Gastrocnemius medialis (tissue), 4 donors: ENCODE measurements around the gene CLDN4. TPM values are rescaled to one million over a fixed set of nuclear protein-coding genes. Genes with fewer than 3 reads are reported as not detected.

Source experiments
- ATAC-seq, 2 donors: fragments of 150-250 bp; one replicate each; pipeline ENCODE4 v1.9.1; 2016
- DNase-seq, 2 donors: peaks; one replicate each; pipeline ENCODE4 v3.0.0-alpha.2; 2019
- H3K27ac ChIP-seq, 4 donors: fragments of 200-600 bp; sonication (generic); 1 replicate in 1 of 4; 2 replicates in 3 of 4; pipeline ENCODE4 v1.5.1; 2016 to 2018; ENCODE audit warnings: mild to moderate bottlenecking in 2 of 4, moderate library complexity in 1 of 4
- H3K27me3 ChIP-seq, 3 donors: fragments of 200-600 bp; sonication (generic) in 2 of 3; 1 replicate in 1 of 3; 2 replicates in 2 of 3; pipeline versions ENCODE4 v1.5.1 to v1.6.0; 2016 to 2019; ENCODE audit warnings: mild to moderate bottlenecking in 1 of 3, moderate library complexity in 1 of 3
- H3K36me3 ChIP-seq, 2 donors: fragments of 200-600 bp; sonication (generic) in 1 of 2; one replicate each; pipeline ENCODE4 v1.5.1; 2017 to 2018
- H3K4me1 ChIP-seq, 2 donors: fragments of 200-600 bp; sonication (generic) in 1 of 2; one replicate each; pipeline ENCODE4 v1.5.1; 2016 to 2017; ENCODE audit warnings: mild to moderate bottlenecking in 2 of 2
- H3K4me3 ChIP-seq, 4 donors: fragments of 200-600 bp; sonication (generic) in 3 of 4; 1 replicate in 1 of 4; 2 replicates in 3 of 4; pipeline ENCODE4 v1.5.1; 2016 to 2019; ENCODE audit warnings: mild to moderate bottlenecking in 2 of 4
- H3K9me3 ChIP-seq, 3 donors: fragments of 200-600 bp; sonication (generic) in 2 of 3; 1 replicate in 1 of 3; 2 replicates in 2 of 3; pipeline ENCODE4 v1.5.1; 2016 to 2019
- CTCF ChIP-seq, 5 experiments: fragments of 450-650 bp in 3 of 5; fragments of 200-600 bp in 2 of 5; sonication (generic) in 2 of 5; IDR thresholded peaks in 4 of 5; conservative IDR thresholded peaks in 1 of 5; 1 replicate in 4 of 5; 2 replicates in 1 of 5; pipeline ENCODE4 v1.5.1; 2016 to 2019; ENCODE audit warnings: antibody characterized with exemption in 5 of 5, mild to moderate bottlenecking in 3 of 5, moderate library complexity in 3 of 5
- POLR2A ChIP-seq, 2 donors: fragments of 450-650 bp; IDR thresholded peaks; one replicate each; pipeline ENCODE4 v1.6.1; 2017; ENCODE audit warnings: antibody characterized with exemption in 2 of 2, mild to moderate bottlenecking in 2 of 2, moderate library complexity in 2 of 2
- in situ Hi-C, 4 donors: fragments of 200-750 bp; cut with MboI; loops; one replicate each; pipeline versions ENCODE4 v1.15.0 to v1.8.0; 2017; ENCODE audit warnings: low sequenced_read_pairs in 4 of 4
- intact Hi-C: fragments of 100-400 bp; cut with DNase I; formaldehyde crosslinking; loops from one replicate; pipeline ENCODE4 v1.15.1; 2023; ENCODE audit warnings: low total_unique reads
- total RNA-seq, 4 donors: library from RNA; depleted of rRNA; stranded (reverse); fragments of >200 nt; gene quantifications; one replicate each; pipeline versions ENCODE4 v1.1.0 to v1.2.3, GENCODE V29; 2016

The CLDN4 gene
- total RNA-seq, 4 donors from 2014 or later = 0.16 to 3.7 (median 0.42) TPM

- no peak overlapping the region for H3K27ac ChIP-seq
- H3K4me1 ChIP-seq = peaks cover 6 to 10% of the 10 kb centered on the region in 2 donors
- ATAC-seq (no peak), DNase-seq (no peak)
- H3K9me3 ChIP-seq = no peaks in the 10 kb centered on the region
- H3K4me3 ChIP-seq = no peak overlapping the region
- in situ Hi-C loops (no loop called here), intact Hi-C loops (no loop called here)
- TF ChIP-seq POLR2A (IDR thresholded peaks at IDR 0.05) (no peak), CTCF (IDR thresholded peaks at IDR 0.05 in 4 of 5, conservative IDR thresholded peaks at IDR 0.05 in 1 of 5) (no peak)
- no peaks in the 10 kb centered on the region for H3K27me3 ChIP-seq
- H3K36me3 ChIP-seq = no peaks in the 10 kb centered on the region
Observed at GRCh38 chr7:73828972-73829371, 1.8 kb upstream of the CLDN4 start.

- no peaks in the 10 kb centered on the region for H3K36me3 ChIP-seq
- H3K9me3 ChIP-seq = no peaks in the 10 kb centered on the region
- no peak overlapping the region for H3K4me3 ChIP-seq
- no peak for ATAC-seq
- no peak for DNase-seq
- intact Hi-C loops (no loop called here), in situ Hi-C loops (no loop called here)
- no peaks in the 10 kb centered on the region for H3K27me3 ChIP-seq
- H3K4me1 ChIP-seq = peaks cover 6 to 10% of the 10 kb centered on the region in 2 donors
- H3K27ac ChIP-seq = no peak overlapping the region
- TF ChIP-seq CTCF (IDR thresholded peaks at IDR 0.05 in 4 of 5, conservative IDR thresholded peaks at IDR 0.05 in 1 of 5) (no peak), POLR2A (IDR thresholded peaks at IDR 0.05) (no peak)
Observed at GRCh38 chr7:73829505-73829904, 1.3 kb upstream of the CLDN4 start.

GRCh38 chr7:73829921-73830680 lies 695 bp upstream of the CLDN4 start:
- Histone ChIP-seq H3K4me1 (peaks cover 6 to 10% of the 10 kb centered on the region in 2 donors), H3K4me3 (no peak overlapping the region), H3K9me3 (no peaks in the 10 kb centered on the region), H3K27me3 (no peaks in the 10 kb centered on the region), H3K36me3 (no peaks in the 10 kb centered on the region), H3K27ac (no peak overlapping the region)
- DNase-seq (no peak), ATAC-seq (no peak)
- in situ Hi-C loops = no loop called here
- intact Hi-C loops = no loop called here
- no peak for TF ChIP-seq POLR2A (IDR thresholded peaks at IDR 0.05)
- TF ChIP-seq CTCF (IDR thresholded peaks at IDR 0.05 in 4 of 5, conservative IDR thresholded peaks at IDR 0.05 in 1 of 5) = no peak

- peaks cover 6 to 10% of the 10 kb centered on the region in 2 donors for H3K4me1 ChIP-seq
- ATAC-seq = no peak
- in situ Hi-C loops (no loop called here), intact Hi-C loops (no loop called here)
- H3K27me3 ChIP-seq = no peaks in the 10 kb centered on the region
- no peaks in the 10 kb centered on the region for H3K9me3 ChIP-seq
- DNase-seq = no peak
- H3K27ac ChIP-seq = no peak overlapping the region
- no peak for TF ChIP-seq POLR2A (IDR thresholded peaks at IDR 0.05)
- TF ChIP-seq CTCF (IDR thresholded peaks at IDR 0.05 in 4 of 5, conservative IDR thresholded peaks at IDR 0.05 in 1 of 5) = no peak
- no peaks in the 10 kb centered on the region for H3K36me3 ChIP-seq
- H3K4me3 ChIP-seq = no peak overlapping the region
Observed at GRCh38 chr7:73831584-73831833, 713 bp downstream of the CLDN4 start.
